GM18867 (cell line): ENCODE results near the gene SFXN5.

Experiments used
- ATAC-seq: cut with Tn5 transposase; IDR thresholded peaks from one replicate; pipeline ENCODE4 v1.9.1; 2021; ENCODE audit warnings: mild to moderate bottlenecking, moderate library complexity; ENCODE audit not compliant: unreplicated experiment

The SFXN5 gene

DNA sequence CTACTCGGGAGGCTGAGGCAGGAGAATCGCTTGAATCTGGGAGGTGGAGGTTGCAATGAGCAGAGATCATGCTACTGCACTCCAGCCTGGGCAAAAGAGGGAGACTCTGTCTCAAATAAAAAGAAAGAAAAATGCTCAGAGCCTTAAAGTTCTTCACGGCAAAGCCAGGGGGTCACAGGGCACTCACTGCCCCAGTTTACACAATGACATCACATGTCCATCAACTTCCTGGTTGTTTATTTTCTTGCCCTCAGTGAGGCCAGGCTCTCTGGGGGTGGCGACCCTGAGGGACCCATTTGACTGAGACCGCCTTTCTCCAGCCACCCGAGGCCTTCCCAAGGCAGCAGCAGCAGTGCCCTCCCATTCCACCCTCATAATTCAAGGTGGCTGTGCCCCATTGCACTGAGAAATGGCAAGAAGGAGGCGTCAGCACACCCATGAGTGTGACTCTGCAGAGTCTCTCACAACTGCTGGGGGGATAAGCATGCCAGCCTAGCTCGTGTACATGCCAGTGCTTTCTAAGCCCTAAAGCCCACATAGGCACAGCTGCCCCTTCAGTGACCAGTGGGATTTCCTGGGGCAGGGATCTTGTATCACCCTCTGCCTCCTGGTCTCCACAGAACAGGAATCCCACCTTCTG is 50.0 kb downstream of the SFXN5 start:
- ATAC-seq, result no peak

DNA sequence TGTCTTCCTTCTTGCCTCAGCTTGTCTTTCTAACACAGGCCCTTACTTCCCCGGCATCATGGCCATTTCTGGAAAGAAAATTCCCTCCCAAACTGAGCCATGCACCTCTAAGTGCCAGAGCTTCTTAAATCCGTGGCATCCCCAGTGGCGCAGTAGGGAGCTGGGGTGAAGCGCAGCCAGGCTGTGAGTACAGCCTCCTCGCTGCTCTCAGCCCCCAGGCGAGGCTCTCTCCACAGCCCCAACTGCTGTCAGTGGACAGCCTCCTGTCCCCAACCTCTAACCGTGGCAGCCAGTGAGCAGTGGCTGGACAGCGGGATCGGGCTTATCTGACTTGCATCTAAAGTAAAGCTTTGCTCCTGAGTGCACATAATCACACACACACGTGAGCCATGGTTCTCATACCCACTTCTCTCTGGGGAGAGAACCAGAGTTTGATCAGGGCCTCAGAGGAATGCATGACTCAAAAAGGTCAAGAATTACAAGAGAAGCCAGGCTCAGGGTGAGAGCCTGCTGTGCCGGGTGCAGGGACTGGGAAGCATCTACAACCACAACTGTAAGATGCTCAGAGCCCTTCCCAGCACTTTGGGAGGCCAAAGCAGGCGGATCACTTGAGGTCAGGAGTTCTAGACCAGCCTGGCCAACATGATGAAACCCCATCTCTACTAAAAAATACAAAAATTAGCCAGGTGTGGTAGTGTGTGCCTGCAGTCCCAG is 50.7 kb downstream of the SFXN5 start:
- no peak for ATAC-seq

GRCh38 chr2:73020306-73020656 is 51.2 kb downstream of the SFXN5 start:
- no peak for ATAC-seq

- ATAC-seq, result no peak
Measured at GRCh38 chr2:73018188-73018825, 53.2 kb downstream of the SFXN5 start.

- no peak for ATAC-seq
Measured at GRCh38 chr2:73013936-73014335, 57.6 kb downstream of the SFXN5 start.

DNA sequence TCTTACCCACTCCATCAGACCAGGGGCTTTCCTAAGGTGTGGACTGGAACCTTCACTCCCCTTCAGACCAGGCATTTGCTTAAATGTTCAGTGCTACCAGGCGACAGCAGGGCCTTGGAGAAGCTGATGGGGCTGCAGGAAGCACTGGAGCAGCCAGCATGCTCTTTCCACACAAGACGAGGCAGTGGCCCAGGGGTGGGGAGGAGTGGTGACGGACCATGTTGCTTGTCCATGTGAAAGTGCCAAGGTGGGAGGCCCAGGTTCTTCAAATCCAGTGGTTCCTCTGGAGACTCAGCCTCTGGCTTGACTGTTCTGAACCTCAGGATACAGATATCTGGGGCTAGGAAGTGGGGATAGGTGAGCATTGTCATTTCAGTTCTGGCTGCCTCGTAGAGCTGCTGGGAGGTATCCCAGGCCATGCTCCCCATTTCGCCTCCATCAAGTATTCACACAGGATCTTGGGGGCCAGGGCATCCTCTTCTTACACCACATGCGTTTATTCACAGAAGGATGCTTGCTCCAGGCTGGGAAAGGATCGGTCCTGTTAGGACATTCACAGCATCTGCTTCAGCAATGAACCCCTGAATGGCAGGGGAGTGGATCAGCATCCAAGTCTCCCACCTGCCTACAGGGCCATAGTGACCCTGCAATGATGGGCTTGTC is 62.2 kb downstream of the SFXN5 start:
- ATAC-seq, result no peak

- no peak for ATAC-seq
Measured at GRCh38 chr2:73008766-73009135, 62.8 kb downstream of the SFXN5 start.

GRCh38 chr2:73007991-73008765 is 63.3 kb downstream of the SFXN5 start:
- ATAC-seq, result no peak

DNA sequence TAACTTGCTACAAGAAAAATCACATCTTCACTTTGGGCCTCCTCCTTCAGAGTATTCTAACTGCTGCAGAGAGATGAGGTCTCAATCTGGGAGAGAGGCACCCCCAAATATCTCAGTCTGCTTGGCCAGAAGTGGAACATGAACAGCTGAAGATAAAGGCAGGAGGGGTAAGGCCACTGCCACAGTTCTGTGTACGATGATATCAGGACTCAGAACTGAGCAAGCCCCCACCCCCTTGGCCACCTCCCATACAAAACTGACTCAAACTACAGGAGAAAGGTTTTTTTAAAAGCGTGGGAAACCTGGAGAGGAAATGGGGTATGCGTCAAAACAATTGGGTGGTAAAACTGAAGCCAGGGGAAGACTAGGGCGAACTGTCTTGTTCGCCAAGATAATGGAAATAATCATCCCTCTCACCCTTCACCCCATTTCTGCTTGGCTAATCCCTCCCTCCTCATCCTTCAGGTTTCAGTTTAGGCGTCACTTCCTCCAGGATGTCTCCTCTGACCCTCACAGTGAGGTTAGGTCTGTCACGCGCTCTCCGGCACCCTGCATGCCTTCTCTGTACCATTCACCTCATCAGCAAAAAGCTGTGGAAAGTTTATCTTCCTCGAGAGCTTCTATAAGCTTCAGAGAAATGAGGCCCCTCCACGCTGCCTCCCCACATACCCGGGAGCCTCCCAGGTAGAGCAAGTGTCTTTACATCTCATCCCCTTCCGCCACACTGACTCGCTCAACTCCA is 64.4 kb downstream of the SFXN5 start:
- no peak for ATAC-seq

GRCh38 chr2:73004889-73005596 is 66.5 kb downstream of the SFXN5 start:
- no peak for ATAC-seq

DNA sequence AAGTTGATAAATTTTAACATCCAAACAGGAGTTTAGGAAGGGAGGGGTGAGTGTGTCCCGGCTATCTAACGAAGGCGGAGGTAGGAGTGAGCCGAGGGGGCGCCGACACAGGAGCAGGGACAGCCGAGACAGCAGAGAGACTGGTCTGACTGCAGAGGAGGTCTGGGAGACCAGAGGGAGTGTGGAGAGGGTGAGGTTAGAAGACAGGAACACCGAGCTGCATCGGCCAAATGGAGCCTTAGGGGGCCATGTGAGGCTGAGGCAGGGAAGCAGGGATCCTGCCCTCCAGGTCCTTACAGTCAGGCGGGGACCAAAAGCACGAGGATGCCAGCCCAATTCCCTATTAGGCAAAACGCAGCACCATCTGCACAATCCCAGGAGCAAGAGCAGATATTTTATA is 67.0 kb downstream of the SFXN5 start:
- no peak for ATAC-seq

DNA sequence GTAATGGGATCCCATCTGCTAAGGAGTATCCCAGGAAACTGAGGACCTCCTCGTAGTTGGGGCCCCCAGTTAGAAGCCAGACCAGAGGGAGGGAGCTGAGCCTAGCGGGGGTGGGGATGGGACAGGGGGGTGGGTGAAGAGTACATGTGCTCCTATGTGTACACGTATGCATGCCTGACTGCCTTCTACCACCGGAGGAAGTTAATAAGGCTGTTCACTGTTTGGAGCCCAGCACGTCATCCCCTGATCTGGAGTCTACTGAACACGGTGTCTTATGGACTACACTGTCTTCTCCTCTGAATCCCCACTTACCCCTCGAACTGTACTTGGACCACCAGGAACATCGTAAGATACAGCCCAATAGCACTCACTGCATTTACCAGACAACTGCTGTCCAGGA is 68.5 kb downstream of the SFXN5 start:
- ATAC-seq, result no peak

GRCh38 chr2:73000808-73001570 is 70.5 kb downstream of the SFXN5 start:
- ATAC-seq, result no peak

DNA sequence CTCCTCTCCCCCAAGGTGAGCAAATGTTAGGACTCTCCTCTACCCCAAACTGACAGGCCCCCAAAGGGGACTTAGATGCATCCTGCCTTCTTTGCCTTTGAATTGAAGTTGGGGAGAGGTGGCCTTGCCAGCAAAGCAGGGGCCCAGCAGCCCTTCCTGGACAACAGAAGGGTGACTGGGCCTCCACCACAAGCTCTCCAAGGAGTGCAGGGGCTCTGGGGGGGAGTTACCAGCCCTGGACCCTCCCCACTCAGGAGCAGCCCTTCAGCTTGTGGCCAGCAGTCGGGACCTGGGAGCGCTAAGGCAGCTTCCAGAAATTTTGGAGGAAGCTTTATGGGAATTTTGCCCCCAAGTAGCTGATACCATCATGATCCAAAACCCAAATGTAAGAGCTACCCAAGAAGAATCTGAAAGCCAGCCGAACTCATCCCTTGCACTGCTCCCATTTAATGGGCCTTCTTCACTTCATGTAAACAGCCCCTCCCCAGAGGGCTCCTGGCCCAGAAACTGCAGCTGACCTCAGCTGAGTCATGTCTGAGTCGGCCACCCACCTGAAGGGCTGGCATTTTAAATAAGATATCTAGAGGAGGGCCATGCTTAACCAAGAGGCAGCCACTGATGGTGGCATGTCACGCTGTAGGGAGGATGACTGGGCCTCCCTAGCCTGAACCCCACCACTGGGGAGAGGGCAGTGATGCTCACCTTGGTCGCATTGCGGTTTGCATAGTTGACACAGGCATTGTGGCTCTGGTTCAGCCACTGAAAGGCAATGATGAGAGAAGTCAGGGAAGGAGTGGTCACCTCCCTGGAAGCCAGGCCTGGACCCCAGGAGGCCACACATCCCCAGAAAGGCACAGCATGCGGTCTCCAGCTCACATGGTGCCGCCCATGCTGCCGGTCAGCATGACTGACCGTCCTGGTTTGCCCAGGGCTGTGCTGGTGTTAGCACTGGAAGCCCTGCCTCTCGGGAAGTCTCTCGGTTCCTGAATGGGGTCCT is 71.5 kb downstream of the SFXN5 start:
- ATAC-seq, result no peak

DNA sequence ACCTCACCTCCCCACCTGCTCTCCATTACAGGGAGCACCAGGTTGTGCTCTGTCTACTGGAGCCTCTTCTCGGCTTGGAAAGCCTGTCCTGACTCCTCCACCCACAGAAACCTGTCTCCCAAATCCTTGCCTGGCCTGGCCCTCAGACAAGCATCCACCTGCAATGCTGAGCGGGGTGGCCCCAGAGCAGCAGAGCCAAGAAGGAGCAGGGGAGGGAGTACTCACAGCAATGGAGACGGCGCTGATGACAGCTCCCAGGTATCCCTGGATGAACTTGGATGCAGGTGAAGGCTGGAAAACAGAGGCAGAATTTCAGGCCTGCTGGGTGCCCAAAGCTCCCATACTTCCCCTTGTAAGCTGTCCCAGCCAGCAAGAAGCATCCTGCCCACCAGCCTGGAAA is 72.8 kb downstream of the SFXN5 start:
- ATAC-seq, result no peak

- no peak for ATAC-seq
Measured at GRCh38 chr2:72998234-72998651, 73.3 kb downstream of the SFXN5 start.

GRCh38 chr2:72996117-72996502 is 75.4 kb downstream of the SFXN5 start:
- no peak for ATAC-seq
